Parathyroid adenoma (tissue), 2 donors: ENCODE results near the gene IGF2BP3.
A peak's percentile ranks its signal among the peaks of the same experiment; 100 is the strongest.
"Not testable (repeated sequence)": the region's sequence is repeated elsewhere in the genome, so short reads cannot be mapped to it uniquely, and the experiment has no call there.

ENCODE experiments used
- H2AFZ ChIP-seq: fragments of 300-600 bp; sonication (generic); one replicate; pipeline ENCODE4 v1.7.0; 2017; ENCODE audit warnings: antibody characterized with exemption, mild to moderate bottlenecking
- H3K27ac ChIP-seq: fragments of 300-600 bp; sonication (generic); one replicate; pipeline ENCODE4 v1.7.0; 2017
- H3K27me3 ChIP-seq: fragments of 300-600 bp; sonication (generic); one replicate; pipeline ENCODE4 v1.7.0; 2017; ENCODE audit warnings: low read length; ENCODE audit not compliant: control insufficient read depth, insufficient read depth
- H3K36me3 ChIP-seq: fragments of 300-600 bp; sonication (generic); one replicate; pipeline ENCODE4 v1.7.0; 2017; ENCODE audit warnings: low read length; ENCODE audit not compliant: control insufficient read depth, insufficient read depth
- H3K4me1 ChIP-seq: fragments of 300-600 bp; sonication (generic); one replicate; pipeline ENCODE4 v1.7.0; 2017; ENCODE audit warnings: control low read depth
- H3K4me2 ChIP-seq: fragments of 300-600 bp; sonication (generic); one replicate; pipeline ENCODE4 v1.7.0; 2017; ENCODE audit warnings: low read length
- H3K4me3 ChIP-seq: fragments of 300-600 bp; sonication (generic); one replicate; pipeline ENCODE4 v1.7.0; 2017; ENCODE audit warnings: low read depth, low read length
- H3K79me2 ChIP-seq: fragments of 300-600 bp; sonication (generic); one replicate; pipeline ENCODE4 v1.7.0; 2017; ENCODE audit warnings: control low read depth
- H3K9ac ChIP-seq: fragments of 300-600 bp; sonication (generic); one replicate; pipeline ENCODE4 v1.7.0; 2017; ENCODE audit warnings: mild to moderate bottlenecking
- H3K9me3 ChIP-seq: fragments of 300-600 bp; sonication (generic); one replicate; pipeline ENCODE4 v1.7.0; 2017; ENCODE audit warnings: low read length; ENCODE audit not compliant: control insufficient read depth
- TF ChIP-seq, protein P1 (sequence below): fragments of 300-600 bp; sonication (generic); IDR thresholded peaks from one replicate; pipeline ENCODE4 v1.7.0; 2017; ENCODE audit warnings: antibody characterized with exemption, mild to moderate bottlenecking
- donor health status: primary hyperparathyroidism.

Gene IGF2BP3

DNA sequence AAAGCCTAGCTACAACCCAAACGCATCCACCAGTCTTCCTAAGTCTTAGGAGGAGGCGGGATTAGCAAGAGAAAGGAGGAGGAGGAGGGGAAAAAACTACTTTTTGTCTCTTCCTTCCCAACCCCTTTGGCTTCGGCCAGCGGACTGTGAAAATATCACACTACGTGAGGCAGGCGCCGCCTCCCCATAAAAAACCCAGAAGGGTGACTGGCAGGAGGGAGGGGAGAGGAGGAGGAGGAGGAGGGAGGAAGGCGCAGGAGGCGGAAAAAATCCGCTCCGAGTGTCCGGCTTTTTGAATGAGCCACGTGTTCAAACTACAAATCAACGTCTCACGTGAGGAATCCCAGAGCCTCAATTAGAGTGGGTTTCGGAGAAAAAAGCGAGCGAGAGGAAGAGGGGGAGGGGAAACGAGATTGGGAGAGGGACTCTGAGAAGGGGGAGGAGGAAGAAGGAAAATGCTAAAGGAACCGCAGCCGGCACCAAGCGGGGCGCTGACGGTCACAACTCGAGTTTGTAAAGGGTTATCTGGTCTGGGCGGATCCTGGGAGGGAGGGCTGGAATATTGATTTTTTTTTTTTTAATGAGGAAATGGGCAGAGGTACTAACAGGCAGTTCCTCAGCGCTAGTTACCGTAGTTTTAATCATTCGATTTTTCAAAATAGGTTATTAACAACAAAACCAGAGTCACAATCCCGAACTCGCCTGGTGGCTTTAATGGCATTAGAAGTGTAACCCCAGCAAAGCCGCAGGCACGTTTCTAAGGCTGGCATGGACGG, at the start of gene IGF2BP3:
Gene IGF2BP3, minus strand, starts transcription at position 162 of the 776 bp plus-strand sequence. CDS start 381 bp downstream, outside the sequence.
- Histone ChIP-seq H2AFZ (no peak within 1 kb of the TSS), H3K4me2 (peak within 1 kb of the TSS; percentile 22), H3K36me3 (no peaks in the 10 kb centered on the region), H3K4me1 (no peaks in the 10 kb centered on the region), H3K79me2 (no peaks in the 10 kb centered on the region), H3K4me3 (no peak within 1 kb of the TSS), H3K27ac (no peak within 1 kb of the TSS), H3K27me3 (peaks cover 34% of the 10 kb centered on the region), H3K9me3 (peaks cover 9% of the 10 kb centered on the region), H3K9ac (no peak within 1 kb of the TSS)
- TF ChIP-seq, protein P1, sequence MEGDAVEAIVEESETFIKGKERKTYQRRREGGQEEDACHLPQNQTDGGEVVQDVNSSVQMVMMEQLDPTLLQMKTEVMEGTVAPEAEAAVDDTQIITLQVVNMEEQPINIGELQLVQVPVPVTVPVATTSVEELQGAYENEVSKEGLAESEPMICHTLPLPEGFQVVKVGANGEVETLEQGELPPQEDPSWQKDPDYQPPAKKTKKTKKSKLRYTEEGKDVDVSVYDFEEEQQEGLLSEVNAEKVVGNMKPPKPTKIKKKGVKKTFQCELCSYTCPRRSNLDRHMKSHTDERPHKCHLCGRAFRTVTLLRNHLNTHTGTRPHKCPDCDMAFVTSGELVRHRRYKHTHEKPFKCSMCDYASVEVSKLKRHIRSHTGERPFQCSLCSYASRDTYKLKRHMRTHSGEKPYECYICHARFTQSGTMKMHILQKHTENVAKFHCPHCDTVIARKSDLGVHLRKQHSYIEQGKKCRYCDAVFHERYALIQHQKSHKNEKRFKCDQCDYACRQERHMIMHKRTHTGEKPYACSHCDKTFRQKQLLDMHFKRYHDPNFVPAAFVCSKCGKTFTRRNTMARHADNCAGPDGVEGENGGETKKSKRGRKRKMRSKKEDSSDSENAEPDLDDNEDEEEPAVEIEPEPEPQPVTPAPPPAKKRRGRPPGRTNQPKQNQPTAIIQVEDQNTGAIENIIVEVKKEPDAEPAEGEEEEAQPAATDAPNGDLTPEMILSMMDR = no peak

DNA sequence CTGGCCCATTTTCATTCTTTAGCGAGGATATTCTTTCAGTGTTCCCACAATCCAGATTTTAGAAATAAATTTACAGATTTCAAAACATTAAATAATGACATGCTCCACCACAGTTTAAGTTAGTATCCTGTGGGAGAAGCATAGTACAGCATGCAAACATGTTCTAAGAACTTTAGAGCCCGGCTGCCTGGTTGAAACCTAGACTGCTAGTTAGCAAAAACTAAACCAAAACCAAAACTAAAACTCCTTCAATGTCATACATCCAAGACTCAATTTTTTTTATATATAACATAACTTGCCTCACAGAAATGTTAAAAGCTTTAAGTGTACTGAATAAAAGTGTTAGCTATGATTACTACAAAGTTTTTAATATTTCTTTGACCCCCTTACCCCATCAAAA, 44.5 kb upstream of the IGF2BP3 start:
- Histone ChIP-seq H2AFZ (no peak overlapping the region), H3K4me2 (no peak overlapping the region), H3K9me3 (no peaks in the 10 kb centered on the region), H3K36me3 (no peaks in the 10 kb centered on the region), H3K27ac (no peak overlapping the region), H3K4me3 (no peak overlapping the region), H3K4me1 (no peaks in the 10 kb centered on the region), H3K9ac (no peak overlapping the region), H3K79me2 (peaks cover 27% of the 10 kb centered on the region), H3K27me3 (no peaks in the 10 kb centered on the region)
- TF ChIP-seq, protein P1 = no peak

DNA sequence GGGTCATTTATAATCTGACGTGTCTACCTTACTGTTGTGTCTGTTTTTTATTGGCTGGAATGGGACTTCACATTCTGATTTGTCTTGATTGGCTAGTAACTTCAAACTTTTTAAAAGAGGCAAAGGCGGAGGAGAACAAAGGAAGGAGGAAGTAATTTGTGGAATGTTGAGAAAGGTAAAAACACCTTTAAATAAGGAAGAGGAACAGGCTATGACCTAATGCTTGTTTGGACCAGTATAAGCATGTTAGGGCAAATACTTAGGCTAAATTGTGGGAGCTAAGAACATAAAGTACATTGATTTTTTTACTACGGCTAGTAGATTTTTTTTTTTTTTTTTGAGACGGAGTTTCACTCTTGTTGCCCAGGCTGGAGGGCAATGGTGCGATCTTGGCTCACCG, 43.5 kb upstream of the IGF2BP3 start:
- H3K9me3 ChIP-seq, H3K27ac ChIP-seq, H2AFZ ChIP-seq, H3K27me3 ChIP-seq, H3K4me1 ChIP-seq, H3K4me3 ChIP-seq, H3K36me3 ChIP-seq, H3K9ac ChIP-seq, H3K4me2 ChIP-seq: not testable (repeated sequence)
- H3K79me2 ChIP-seq = peaks cover 19% of the 10 kb centered on the region

DNA sequence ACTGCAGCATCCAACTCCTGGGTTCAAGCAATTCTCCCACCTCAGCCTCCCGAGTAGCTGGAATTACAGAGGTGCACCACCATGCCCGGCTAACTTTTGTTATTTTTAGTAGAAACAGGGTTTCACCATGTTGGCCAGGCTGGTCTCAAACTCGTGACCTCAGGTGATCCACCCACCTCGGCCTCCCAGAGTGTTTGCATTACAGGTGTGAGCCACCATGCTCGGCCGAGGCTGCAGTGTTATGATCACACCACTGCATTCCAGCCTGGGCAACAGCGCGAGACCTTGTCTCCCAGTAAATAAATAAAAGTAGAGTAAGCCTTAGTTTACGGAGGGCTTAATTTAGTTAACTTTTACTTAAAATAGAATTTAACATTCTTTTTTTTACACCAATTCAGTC, 23.7 kb upstream of the IGF2BP3 start:
- Histone ChIP-seq H3K27ac (no peak overlapping the region), H3K9ac (no peak overlapping the region), H3K4me3 (no peak overlapping the region), H3K9me3 (no peaks in the 10 kb centered on the region), H3K36me3 (no peaks in the 10 kb centered on the region), H3K4me2 (no peak overlapping the region), H2AFZ (no peak overlapping the region), H3K4me1 (no peaks in the 10 kb centered on the region), H3K79me2 (no peaks in the 10 kb centered on the region), H3K27me3 (no peaks in the 10 kb centered on the region)
- TF ChIP-seq, protein P1 = no peak

DNA sequence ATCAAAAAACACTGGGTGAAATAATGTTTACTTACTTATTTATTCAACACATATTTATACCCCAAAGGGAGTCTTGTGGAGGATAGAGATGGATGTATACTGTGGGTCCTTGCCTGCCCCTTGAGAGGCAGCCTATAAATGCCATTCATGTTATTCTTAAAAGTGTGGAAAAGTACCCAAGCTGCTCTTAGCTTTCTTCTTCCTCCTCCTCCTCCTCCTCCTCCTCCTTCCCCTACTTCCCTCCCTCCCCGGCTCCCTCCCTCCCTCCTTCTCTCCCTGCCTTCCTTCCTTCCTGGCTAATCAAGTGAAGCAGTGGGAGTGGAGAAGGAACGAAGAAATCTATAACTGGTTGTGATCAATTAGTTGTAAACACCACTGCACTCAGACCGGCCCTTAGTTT, 21.2 kb upstream of the IGF2BP3 start:
- H3K4me3 ChIP-seq = no peak overlapping the region
- no peaks in the 10 kb centered on the region for H3K27me3 ChIP-seq
- no peaks in the 10 kb centered on the region for H3K9me3 ChIP-seq
- no peak overlapping the region for H3K4me2 ChIP-seq
- no peak overlapping the region for H3K27ac ChIP-seq
- TF ChIP-seq, protein P1 = no peak
- H3K36me3 ChIP-seq = no peaks in the 10 kb centered on the region
- no peak overlapping the region for H2AFZ ChIP-seq
- no peaks in the 10 kb centered on the region for H3K4me1 ChIP-seq
- no peaks in the 10 kb centered on the region for H3K79me2 ChIP-seq
- H3K9ac ChIP-seq = no peak overlapping the region
